ENCODE data around the gene LIPM. TPM values are rescaled to one million over a fixed set of nuclear protein-coding genes. Genes with fewer than 3 reads are reported as not detected.
A peak's percentile ranks its signal among the peaks of the same experiment; 100 is the strongest.

Gene LIPM
- total and polyA plus RNA-seq, 9 donors: 0.14 TPM; not detected in 8

DNA sequence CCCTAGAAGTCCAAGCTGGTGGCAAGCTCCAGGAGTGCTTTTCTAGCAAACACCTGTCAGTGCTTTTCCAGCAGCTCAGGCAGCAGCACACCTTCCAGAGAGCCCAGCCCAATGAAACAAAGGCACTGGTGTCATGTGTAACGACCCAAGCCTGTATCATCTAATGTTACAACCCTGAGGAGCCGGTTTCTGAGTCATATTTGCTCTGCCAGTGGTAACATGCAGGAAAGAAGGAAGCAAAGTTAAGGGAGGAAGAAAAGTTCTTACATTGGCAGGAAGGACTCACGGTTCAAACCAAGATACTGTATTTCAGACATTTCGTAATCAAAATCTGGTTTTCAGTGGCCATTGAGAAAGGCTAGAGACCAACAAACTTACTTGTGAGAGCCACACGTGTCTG lies 49.2 kb downstream of the LIPM start, which contains the start of gene ANKRD22:
ANKRD22 (minus strand) TSS at position 139 of the 400 bp plus-strand sequence. CDS start 237 bp downstream, outside the sequence.
- Histone ChIP-seq H3K36me3 (ENCODE audit: control insufficient read depth, insufficient read depth, low read length) (no peaks in the 10 kb centered on the region), H3K4me1 (ENCODE audit: control insufficient read depth, insufficient read depth, low read length) (peaks cover 3% of the 10 kb centered on the region), H3K27me3 (ENCODE audit: control insufficient read depth, insufficient read depth, low read length) (no peaks in the 10 kb centered on the region), H3K27ac (ENCODE audit: low read length) (no peak within 1 kb of the TSS), H3K4me3 (ENCODE audit: low read length) (no peak within 1 kb of the TSS), H3K9me3 (replicated peaks; ENCODE audit: control insufficient read depth, low read depth, low read length) (no peaks in the 10 kb centered on the region)
- WGBS (ENCODE audit: insufficient coverage): 83% methylated on average over 2 of the region's 5 CpGs
- DNase-seq: no peak

DNA sequence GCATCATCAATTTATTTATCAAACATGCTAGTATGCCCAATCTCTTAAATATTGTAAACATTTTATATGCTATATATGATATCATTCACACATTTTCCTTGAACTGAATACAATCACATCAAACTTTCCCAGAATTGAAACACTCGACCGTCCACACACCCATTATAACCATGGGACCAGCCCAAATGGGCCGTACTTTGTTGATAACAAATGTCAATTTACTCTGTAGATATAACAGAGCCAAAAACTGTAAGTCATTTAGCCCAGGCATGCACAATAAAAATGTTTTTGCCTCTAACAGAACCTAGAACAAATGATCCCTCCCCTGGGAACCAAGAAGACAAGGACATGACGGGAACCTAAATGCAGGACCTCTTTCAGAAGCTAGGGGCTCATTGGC lies 49.8 kb downstream of the LIPM start:
- Histone ChIP-seq H3K4me3 (ENCODE audit: low read length) (no peak overlapping the region), H3K4me1 (ENCODE audit: control insufficient read depth, insufficient read depth, low read length) (peaks cover 3% of the 10 kb centered on the region), H3K27me3 (ENCODE audit: control insufficient read depth, insufficient read depth, low read length) (no peaks in the 10 kb centered on the region)

DNA sequence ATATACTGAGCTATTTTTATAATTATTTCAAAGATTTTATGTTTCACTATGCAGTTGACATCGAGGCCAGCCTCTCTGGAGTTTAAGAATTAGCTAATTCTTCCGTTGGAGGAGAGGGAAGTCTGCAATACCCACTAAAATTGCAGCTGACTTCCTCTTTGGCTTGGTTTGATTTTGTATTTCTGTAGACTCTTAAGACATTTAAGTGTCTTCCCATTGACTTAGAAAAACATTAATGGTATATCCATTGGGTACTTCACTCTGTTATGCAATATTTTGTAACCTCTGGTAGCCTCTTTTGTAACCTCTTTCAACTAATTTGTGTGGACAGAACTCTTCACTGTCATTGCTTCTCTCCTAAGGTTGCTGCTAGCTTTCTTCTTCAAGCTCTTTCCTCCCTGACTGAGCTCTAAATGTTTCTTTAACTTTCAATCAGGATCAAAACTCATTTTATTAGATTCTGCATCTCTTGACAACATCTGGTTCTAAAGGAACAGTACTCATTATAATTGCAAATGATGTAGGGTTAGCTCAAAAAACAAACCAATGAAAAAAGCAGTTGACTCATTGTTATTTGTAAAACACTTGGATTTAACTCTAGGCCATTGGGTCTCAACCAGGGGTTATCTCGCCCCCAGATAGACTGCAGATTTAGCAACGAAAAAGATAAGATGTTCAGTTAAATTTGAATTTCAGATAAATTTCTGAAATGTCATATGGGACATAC lies 50.8 kb downstream of the LIPM start:
- Histone ChIP-seq H3K9me3 (replicated peaks; ENCODE audit: control insufficient read depth, low read depth, low read length) (no peaks in the 10 kb centered on the region), H3K4me3 (ENCODE audit: low read length) (no peak overlapping the region), H3K27ac (ENCODE audit: low read length) (no peak overlapping the region), H3K27me3 (ENCODE audit: control insufficient read depth, insufficient read depth, low read length) (no peaks in the 10 kb centered on the region), H3K36me3 (ENCODE audit: control insufficient read depth, insufficient read depth, low read length) (no peaks in the 10 kb centered on the region), H3K4me1 (ENCODE audit: control insufficient read depth, insufficient read depth, low read length) (peaks cover 3% of the 10 kb centered on the region)
- DNase-seq: peak; percentile 56
- no CpG with 5 or more reads among the region's 4 CpGs for WGBS (ENCODE audit: insufficient coverage)

More for the DNA sequence above, 49.8 kb downstream of the LIPM start:
- Histone ChIP-seq H3K9me3 (replicated peaks; ENCODE audit: control insufficient read depth, low read depth, low read length) (no peaks in the 10 kb centered on the region), H3K27ac (ENCODE audit: low read length) (no peak overlapping the region), H3K36me3 (ENCODE audit: control insufficient read depth, insufficient read depth, low read length) (no peaks in the 10 kb centered on the region)
- 100% methylated on average over 2 of the region's 4 CpGs for WGBS (ENCODE audit: insufficient coverage)
- no peak for DNase-seq

DNA sequence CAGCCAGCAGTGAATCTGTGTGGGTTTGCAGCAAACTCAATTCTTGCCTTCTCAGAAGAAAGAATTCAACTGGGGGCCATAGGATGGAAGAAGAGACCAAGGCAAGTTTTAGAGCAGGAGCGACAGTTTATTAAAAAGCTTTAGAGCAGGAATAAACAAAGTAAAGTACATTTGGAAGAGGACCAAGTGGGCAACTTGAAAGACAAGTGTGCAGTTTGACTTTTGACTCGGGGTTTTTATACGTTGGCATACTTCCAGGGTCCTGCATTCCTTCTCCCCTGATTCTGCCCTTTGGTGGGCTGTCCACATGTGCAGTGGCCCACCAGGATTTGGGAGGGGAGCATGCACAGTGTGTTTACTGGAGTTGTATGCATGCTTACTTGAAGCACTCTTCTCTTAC lies 52.2 kb downstream of the LIPM start:
- no peak overlapping the region for H3K27ac ChIP-seq (ENCODE audit: low read length)
- no peaks in the 10 kb centered on the region for H3K36me3 ChIP-seq (ENCODE audit: control insufficient read depth, insufficient read depth, low read length)
- DNase-seq: no peak
- H3K4me1 ChIP-seq (ENCODE audit: control insufficient read depth, insufficient read depth, low read length): peaks cover 3% of the 10 kb centered on the region
- no peak overlapping the region for H3K4me3 ChIP-seq (ENCODE audit: low read length)
- H3K9me3 ChIP-seq (replicated peaks; ENCODE audit: control insufficient read depth, low read depth, low read length): no peaks in the 10 kb centered on the region
- 88% methylated on average over 1 of the region's 3 CpGs for WGBS (ENCODE audit: insufficient coverage)
- H3K27me3 ChIP-seq (ENCODE audit: control insufficient read depth, insufficient read depth, low read length): no peaks in the 10 kb centered on the region

DNA sequence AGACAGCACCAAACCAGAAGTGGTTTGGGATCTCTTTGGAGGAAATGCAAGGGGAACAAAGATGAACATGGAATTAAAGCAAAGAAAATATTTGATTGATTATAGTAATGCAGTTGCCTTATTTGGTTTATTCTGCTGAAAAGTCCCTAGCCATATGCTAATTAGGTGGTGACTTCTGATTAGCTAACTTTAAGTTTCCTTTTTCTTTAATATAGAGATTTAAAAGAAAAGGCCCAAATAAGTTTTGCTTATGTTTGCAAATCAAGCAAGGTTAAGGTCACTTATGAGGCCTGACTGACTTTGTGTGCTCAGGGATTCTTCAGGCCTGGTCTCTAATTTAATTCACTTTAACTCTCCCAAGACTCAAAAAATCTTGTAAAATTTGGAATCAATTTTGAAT lies 55.3 kb downstream of the LIPM start:
- no peaks in the 10 kb centered on the region for H3K36me3 ChIP-seq (ENCODE audit: control insufficient read depth, insufficient read depth, low read length)
- H3K9me3 ChIP-seq (replicated peaks; ENCODE audit: control insufficient read depth, low read depth, low read length): no peaks in the 10 kb centered on the region
- H3K27ac ChIP-seq (ENCODE audit: low read length): no peak overlapping the region
- no peaks in the 10 kb centered on the region for H3K27me3 ChIP-seq (ENCODE audit: control insufficient read depth, insufficient read depth, low read length)
- no peak overlapping the region for H3K4me3 ChIP-seq (ENCODE audit: low read length)
- H3K4me1 ChIP-seq (ENCODE audit: control insufficient read depth, insufficient read depth, low read length): peaks cover 2% of the 10 kb centered on the region
- no peak for DNase-seq

DNA sequence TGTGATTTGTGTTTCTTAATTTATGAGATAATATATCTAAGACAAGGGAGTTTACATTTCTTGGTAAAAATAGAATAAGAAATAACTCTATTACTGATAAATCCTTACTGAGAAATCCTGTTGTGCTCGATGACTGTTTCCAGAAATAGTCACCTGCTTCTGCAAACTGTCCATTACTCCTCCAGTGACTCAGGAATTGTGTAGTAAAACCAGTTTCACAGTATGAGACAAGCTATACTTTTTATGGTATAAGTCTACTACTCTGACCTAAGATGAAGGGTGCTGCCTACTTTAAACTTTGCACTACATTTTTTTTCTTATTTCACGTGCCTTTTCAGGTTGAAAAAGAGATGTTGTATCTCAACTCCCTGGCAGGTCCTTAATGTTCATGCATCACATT lies 56.0 kb downstream of the LIPM start:
- Histone ChIP-seq H3K36me3 (ENCODE audit: control insufficient read depth, insufficient read depth, low read length) (no peaks in the 10 kb centered on the region), H3K9me3 (replicated peaks; ENCODE audit: control insufficient read depth, low read depth, low read length) (no peaks in the 10 kb centered on the region), H3K27me3 (ENCODE audit: control insufficient read depth, insufficient read depth, low read length) (no peaks in the 10 kb centered on the region), H3K27ac (ENCODE audit: low read length) (no peak overlapping the region), H3K4me3 (ENCODE audit: low read length) (no peak overlapping the region), H3K4me1 (ENCODE audit: control insufficient read depth, insufficient read depth, low read length) (peaks cover 2% of the 10 kb centered on the region)
- DNase-seq: no peak
- WGBS (ENCODE audit: insufficient coverage): no CpG with 5 or more reads among the region's 2 CpGs

DNA sequence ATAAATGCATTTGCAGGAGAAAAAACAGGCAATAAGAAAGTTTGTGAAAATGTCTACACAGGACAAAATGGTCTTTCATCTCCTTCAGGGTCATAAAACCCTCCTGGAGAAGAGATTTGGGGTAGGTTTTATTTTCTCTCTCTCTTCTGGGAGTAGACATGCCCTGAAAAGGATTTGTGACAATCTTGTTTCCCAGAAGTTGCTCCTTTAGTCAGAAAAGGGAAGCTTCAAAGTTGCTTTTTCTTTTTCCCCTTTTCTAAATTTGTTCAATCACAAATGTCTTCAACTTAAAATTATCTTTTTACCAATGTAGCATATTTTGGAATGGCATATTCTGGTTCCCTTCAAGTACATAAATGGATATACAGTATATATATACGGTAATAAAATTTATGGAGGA lies 58.5 kb downstream of the LIPM start:
- Histone ChIP-seq H3K9me3 (replicated peaks; ENCODE audit: control insufficient read depth, low read depth, low read length) (no peaks in the 10 kb centered on the region), H3K27ac (ENCODE audit: low read length) (no peak overlapping the region), H3K36me3 (ENCODE audit: control insufficient read depth, insufficient read depth, low read length) (no peaks in the 10 kb centered on the region), H3K4me1 (ENCODE audit: control insufficient read depth, insufficient read depth, low read length) (no peaks in the 10 kb centered on the region), H3K27me3 (ENCODE audit: control insufficient read depth, insufficient read depth, low read length) (no peaks in the 10 kb centered on the region), H3K4me3 (ENCODE audit: low read length) (no peak overlapping the region)
- no CpG with 5 or more reads among the region's 1 CpG for WGBS (ENCODE audit: insufficient coverage)
- DNase-seq: no peak

DNA sequence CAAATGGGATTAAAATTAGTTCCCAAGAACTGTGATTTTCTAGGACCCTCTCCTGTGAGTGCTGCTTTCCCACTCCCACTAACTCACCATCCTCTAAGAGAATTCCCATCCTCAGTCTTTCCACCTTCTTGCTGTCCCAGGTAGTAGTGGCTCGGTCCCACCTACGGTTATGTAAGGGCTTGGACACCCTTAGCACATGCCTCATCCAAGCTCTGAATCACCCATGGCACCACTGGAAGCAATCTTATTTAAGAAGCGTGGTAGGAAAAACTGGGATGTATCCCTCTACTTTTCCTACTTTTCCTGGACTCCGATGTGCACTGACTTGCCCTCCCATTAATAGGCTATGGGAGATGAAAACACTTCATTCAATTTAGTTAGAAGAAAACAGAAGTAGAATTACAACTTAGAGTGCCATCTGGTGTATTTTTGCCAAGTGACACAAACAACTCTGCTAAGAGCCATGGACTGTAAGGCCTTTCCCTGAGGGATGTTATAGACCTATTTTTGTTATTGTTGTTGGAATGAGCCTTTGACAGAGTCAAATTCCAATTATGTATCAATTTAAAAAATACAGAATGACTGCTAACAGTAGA lies 62.8 kb downstream of the LIPM start:
- no peaks in the 10 kb centered on the region for H3K9me3 ChIP-seq (replicated peaks; ENCODE audit: control insufficient read depth, low read depth, low read length)
- H3K4me1 ChIP-seq (ENCODE audit: control insufficient read depth, insufficient read depth, low read length): no peaks in the 10 kb centered on the region
- no peak overlapping the region for H3K4me3 ChIP-seq (ENCODE audit: low read length)
- no CpG with 5 or more reads among the region's 4 CpGs for WGBS (ENCODE audit: insufficient coverage)
- H3K27me3 ChIP-seq (ENCODE audit: control insufficient read depth, insufficient read depth, low read length): no peaks in the 10 kb centered on the region
- DNase-seq: no peak
- H3K36me3 ChIP-seq (ENCODE audit: control insufficient read depth, insufficient read depth, low read length): no peaks in the 10 kb centered on the region
- H3K27ac ChIP-seq (ENCODE audit: low read length): no peak overlapping the region

DNA sequence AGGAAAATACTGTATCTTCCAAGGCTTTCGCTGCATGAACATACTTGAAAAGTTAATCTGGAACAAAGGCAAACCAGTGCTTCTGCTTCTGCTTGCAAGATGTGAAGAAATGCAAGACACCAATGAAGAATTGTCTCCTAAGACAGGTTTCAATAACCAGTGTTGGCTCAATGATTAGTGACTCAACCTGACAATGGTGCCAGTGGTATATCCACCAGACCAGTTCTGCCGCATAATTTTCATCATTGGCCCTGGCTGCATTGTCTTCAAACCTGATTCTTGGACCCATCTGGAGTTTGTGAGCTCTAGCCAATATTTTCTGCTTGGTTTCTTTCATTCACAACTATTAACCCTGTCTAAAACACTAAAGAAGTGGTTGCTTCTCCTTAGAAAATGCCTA lies 63.9 kb downstream of the LIPM start:
- Histone ChIP-seq H3K27me3 (ENCODE audit: control insufficient read depth, insufficient read depth, low read length) (no peaks in the 10 kb centered on the region), H3K4me1 (ENCODE audit: control insufficient read depth, insufficient read depth, low read length) (no peaks in the 10 kb centered on the region), H3K4me3 (ENCODE audit: low read length) (no peak overlapping the region), H3K27ac (ENCODE audit: low read length) (no peak overlapping the region), H3K9me3 (replicated peaks; ENCODE audit: control insufficient read depth, low read depth, low read length) (no peaks in the 10 kb centered on the region), H3K36me3 (ENCODE audit: control insufficient read depth, insufficient read depth, low read length) (no peaks in the 10 kb centered on the region)
- WGBS (ENCODE audit: insufficient coverage): 83% methylated on average over 2 of the region's 2 CpGs
- DNase-seq: no peak

DNA sequence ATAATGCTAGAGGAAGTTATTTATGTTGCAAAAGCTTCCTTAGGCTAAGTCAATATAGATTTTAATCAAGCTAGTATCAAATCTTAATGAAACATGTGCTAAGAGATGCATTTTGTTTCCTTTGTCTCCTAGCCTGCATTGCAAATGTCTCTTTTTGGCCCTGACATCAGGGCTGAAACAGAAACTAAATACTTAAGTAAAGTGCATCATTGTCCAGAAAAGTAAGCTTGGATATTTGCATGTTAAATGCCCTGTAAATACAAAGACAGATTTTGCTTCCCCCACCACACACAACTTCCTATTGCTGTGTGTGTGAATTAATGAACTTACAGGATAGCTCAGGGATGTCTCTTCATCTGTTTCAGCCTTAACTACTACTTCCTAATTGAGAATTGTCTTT lies 67.6 kb downstream of the LIPM start:
- Histone ChIP-seq H3K4me1 (ENCODE audit: control insufficient read depth, insufficient read depth, low read length) (no peaks in the 10 kb centered on the region), H3K27ac (ENCODE audit: low read length) (no peak overlapping the region), H3K4me3 (ENCODE audit: low read length) (no peak overlapping the region), H3K27me3 (ENCODE audit: control insufficient read depth, insufficient read depth, low read length) (no peaks in the 10 kb centered on the region), H3K9me3 (replicated peaks; ENCODE audit: control insufficient read depth, low read depth, low read length) (no peaks in the 10 kb centered on the region), H3K36me3 (ENCODE audit: control insufficient read depth, insufficient read depth, low read length) (no peaks in the 10 kb centered on the region)
- peak; percentile 15 for DNase-seq

Data from muscle of leg (tissue), 11 donors.